ENCODE data around the gene MAPK8IP3.

Gene MAPK8IP3

DNA sequence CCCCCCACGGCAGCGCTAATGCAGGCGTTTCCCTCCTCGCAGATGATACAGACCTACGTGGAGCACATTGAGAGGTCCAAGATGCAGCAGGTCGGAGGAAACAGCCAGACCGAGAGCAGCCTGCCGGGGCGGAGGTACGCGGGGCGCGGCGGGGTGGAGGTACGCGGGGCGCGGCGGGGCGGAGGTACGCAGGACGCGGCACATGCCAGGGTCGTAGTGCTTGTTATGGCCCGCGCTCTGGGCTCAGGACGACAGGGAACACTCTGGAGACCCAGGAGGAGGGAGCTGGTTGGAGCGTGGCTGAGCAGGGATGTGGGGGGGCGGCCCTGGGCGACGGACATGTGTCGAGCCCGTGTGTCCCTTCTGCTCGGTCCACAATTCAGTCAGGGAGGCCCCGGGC, 23.4 kb downstream of the MAPK8IP3 start:
- H3K4me3 ChIP-seq (ENCODE audit: low read length) = no peak overlapping the region
- no peaks in the 10 kb centered on the region for H4K20me1 ChIP-seq (ENCODE audit: control insufficient read depth, insufficient read depth, low read depth, low read length)
- peaks cover 79% of the 10 kb centered on the region for H3K36me3 ChIP-seq (ENCODE audit: control insufficient read depth, low read length)
- H3K27me3 ChIP-seq (ENCODE audit: control insufficient read depth, low read length) = no peaks in the 10 kb centered on the region
- no peaks in the 10 kb centered on the region for H3K9me2 ChIP-seq (replicated peaks; ENCODE audit: control insufficient read depth, low read length)
- TF ChIP-seq, protein P1, sequence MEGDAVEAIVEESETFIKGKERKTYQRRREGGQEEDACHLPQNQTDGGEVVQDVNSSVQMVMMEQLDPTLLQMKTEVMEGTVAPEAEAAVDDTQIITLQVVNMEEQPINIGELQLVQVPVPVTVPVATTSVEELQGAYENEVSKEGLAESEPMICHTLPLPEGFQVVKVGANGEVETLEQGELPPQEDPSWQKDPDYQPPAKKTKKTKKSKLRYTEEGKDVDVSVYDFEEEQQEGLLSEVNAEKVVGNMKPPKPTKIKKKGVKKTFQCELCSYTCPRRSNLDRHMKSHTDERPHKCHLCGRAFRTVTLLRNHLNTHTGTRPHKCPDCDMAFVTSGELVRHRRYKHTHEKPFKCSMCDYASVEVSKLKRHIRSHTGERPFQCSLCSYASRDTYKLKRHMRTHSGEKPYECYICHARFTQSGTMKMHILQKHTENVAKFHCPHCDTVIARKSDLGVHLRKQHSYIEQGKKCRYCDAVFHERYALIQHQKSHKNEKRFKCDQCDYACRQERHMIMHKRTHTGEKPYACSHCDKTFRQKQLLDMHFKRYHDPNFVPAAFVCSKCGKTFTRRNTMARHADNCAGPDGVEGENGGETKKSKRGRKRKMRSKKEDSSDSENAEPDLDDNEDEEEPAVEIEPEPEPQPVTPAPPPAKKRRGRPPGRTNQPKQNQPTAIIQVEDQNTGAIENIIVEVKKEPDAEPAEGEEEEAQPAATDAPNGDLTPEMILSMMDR (IDR thresholded peaks at IDR 0.05; ENCODE audit: low read depth, low read length, poor library complexity, severe bottlenecking) = no peak
- no peak for TF ChIP-seq EZH2phosphoT487 (IDR thresholded peaks at IDR 0.05; ENCODE audit: borderline replicate concordance, low read length)
- peaks cover 19% of the 10 kb centered on the region for H3K4me1 ChIP-seq (ENCODE audit: control insufficient read depth, low read length)
- H3K9me3 ChIP-seq (ENCODE audit: control insufficient read depth, insufficient read depth, low read length) = peaks cover 14% of the 10 kb centered on the region; the same call in 1 of the 2 replicates
- H3K4me2 ChIP-seq (ENCODE audit: low read length) = no peak overlapping the region
- H3K27ac ChIP-seq (ENCODE audit: low read depth, low read length) = no peak overlapping the region
- H3K79me2 ChIP-seq (ENCODE audit: control insufficient read depth, low read length) = peaks cover 47% of the 10 kb centered on the region
- peaks cover under 1% of the 10 kb centered on the region for H3F3A ChIP-seq (ENCODE audit: control insufficient read depth, insufficient read depth)

DNA sequence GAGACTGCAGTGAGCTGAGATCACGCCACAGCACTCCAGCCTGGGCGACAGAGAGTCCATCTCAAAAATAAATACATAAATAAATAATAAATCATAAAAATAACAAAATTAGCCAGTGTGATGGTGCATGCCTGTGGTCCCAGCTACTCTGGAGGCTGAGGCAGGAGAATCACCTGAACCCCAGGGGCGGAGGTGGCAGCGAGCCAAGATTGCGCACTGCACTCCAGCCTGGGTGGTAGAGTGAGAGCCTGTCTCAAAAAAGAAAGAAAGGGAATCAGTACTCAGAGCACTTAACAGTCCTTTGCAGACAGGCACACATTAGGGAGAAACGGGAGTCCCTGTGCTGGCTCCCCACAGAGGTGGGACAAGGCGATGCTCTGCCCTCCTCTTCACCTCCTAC, 25.1 kb downstream of the MAPK8IP3 start:
- Histone ChIP-seq H3K4me3 (ENCODE audit: low read length) (no peak overlapping the region), H4K20me1 (ENCODE audit: control insufficient read depth, insufficient read depth, low read depth, low read length) (no peaks in the 10 kb centered on the region), H3K36me3 (ENCODE audit: control insufficient read depth, low read length) (peaks cover 84% of the 10 kb centered on the region), H3K79me2 (ENCODE audit: control insufficient read depth, low read length) (peaks cover 37% of the 10 kb centered on the region), H3K27me3 (ENCODE audit: control insufficient read depth, low read length) (no peaks in the 10 kb centered on the region), H3K27ac (ENCODE audit: low read depth, low read length) (no peak overlapping the region), H3K4me1 (ENCODE audit: control insufficient read depth, low read length) (peaks cover 3% of the 10 kb centered on the region), H3K9me2 (replicated peaks; ENCODE audit: control insufficient read depth, low read length) (no peaks in the 10 kb centered on the region), H3K9me3 (ENCODE audit: control insufficient read depth, insufficient read depth, low read length) (peaks cover 30% of the 10 kb centered on the region), H3K4me2 (ENCODE audit: low read length) (no peak overlapping the region), H3F3A (ENCODE audit: control insufficient read depth, insufficient read depth) (peaks cover 17% of the 10 kb centered on the region)
- TF ChIP-seq, protein P1 (IDR thresholded peaks at IDR 0.05; ENCODE audit: low read depth, low read length, poor library complexity, severe bottlenecking) = no peak
- no peak for TF ChIP-seq EZH2phosphoT487 (IDR thresholded peaks at IDR 0.05; ENCODE audit: borderline replicate concordance, low read length)

DNA sequence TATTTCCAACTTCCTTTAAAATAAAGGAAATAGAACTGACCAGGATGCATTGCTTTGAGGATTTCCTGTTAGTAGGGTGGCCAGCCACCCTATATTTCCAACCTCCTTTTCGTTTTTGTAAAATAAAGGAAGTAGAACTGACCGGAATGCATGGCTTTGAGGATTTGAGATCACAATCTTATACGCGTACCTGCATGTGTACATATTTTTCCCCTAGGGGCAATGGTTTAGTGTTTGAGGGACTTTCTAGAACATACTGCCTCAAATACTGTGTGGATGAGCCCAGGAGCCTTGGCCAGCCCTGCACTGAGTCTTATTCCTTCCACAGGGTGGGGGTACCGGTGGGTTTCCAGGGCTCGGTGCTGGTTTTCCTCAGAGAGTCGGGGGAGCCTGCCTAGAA, 25.6 kb downstream of the MAPK8IP3 start:
- H3K27ac ChIP-seq (ENCODE audit: low read depth, low read length) = no peak overlapping the region
- H3K9me3 ChIP-seq (ENCODE audit: control insufficient read depth, insufficient read depth, low read length) = peaks cover 35% of the 10 kb centered on the region
- TF ChIP-seq, protein P1 (IDR thresholded peaks at IDR 0.05; ENCODE audit: low read depth, low read length, poor library complexity, severe bottlenecking) = no peak
- TF ChIP-seq EZH2phosphoT487 (IDR thresholded peaks at IDR 0.05; ENCODE audit: borderline replicate concordance, low read length) = no peak
- H4K20me1 ChIP-seq (ENCODE audit: control insufficient read depth, insufficient read depth, low read depth, low read length) = no peaks in the 10 kb centered on the region
- H3K9me2 ChIP-seq (replicated peaks; ENCODE audit: control insufficient read depth, low read length) = no peaks in the 10 kb centered on the region
- H3K27me3 ChIP-seq (ENCODE audit: control insufficient read depth, low read length) = no peaks in the 10 kb centered on the region
- peaks cover 19% of the 10 kb centered on the region for H3F3A ChIP-seq (ENCODE audit: control insufficient read depth, insufficient read depth)
- H3K4me2 ChIP-seq (ENCODE audit: low read length) = no peak overlapping the region
- no peak overlapping the region for H3K4me3 ChIP-seq (ENCODE audit: low read length)
- H3K36me3 ChIP-seq (ENCODE audit: control insufficient read depth, low read length) = peaks cover 79% of the 10 kb centered on the region
- no peaks in the 10 kb centered on the region for H3K4me1 ChIP-seq (ENCODE audit: control insufficient read depth, low read length)
- H3K79me2 ChIP-seq (ENCODE audit: control insufficient read depth, low read length) = peaks cover 32% of the 10 kb centered on the region

Data from DOHH2 (cell line).